HL-60 (cell line): ENCODE data around the gene CCDC77.

Source experiments
- GABPA ChIP-seq: IDR thresholded peaks from 2 replicates; pipeline ENCODE4 v1.6.1; 2012; ENCODE audit warnings: low read depth
- POLR2AphosphoS5 ChIP-seq: IDR thresholded peaks from 2 replicates; pipeline ENCODE4 v1.6.1; 2012; ENCODE audit warnings: low read depth
- SPI1 ChIP-seq: IDR thresholded peaks from 2 replicates; pipeline ENCODE4 v1.6.1; 2012; ENCODE audit warnings: low read depth, mild to moderate bottlenecking, borderline replicate concordance
- TF ChIP-seq, protein P1 (sequence below): IDR thresholded peaks from one replicate; pipeline ENCODE4 v1.5.1; 2011; ENCODE audit warnings: low read length, control low read depth, inconsistent platforms; ENCODE audit not compliant: insufficient read depth
- TF ChIP-seq, protein P2 (sequence below): IDR thresholded peaks from 2 replicates; pipeline ENCODE4 v1.6.1; 2012; ENCODE audit warnings: low read depth; ENCODE audit not compliant: insufficient replicate concordance

DNA sequence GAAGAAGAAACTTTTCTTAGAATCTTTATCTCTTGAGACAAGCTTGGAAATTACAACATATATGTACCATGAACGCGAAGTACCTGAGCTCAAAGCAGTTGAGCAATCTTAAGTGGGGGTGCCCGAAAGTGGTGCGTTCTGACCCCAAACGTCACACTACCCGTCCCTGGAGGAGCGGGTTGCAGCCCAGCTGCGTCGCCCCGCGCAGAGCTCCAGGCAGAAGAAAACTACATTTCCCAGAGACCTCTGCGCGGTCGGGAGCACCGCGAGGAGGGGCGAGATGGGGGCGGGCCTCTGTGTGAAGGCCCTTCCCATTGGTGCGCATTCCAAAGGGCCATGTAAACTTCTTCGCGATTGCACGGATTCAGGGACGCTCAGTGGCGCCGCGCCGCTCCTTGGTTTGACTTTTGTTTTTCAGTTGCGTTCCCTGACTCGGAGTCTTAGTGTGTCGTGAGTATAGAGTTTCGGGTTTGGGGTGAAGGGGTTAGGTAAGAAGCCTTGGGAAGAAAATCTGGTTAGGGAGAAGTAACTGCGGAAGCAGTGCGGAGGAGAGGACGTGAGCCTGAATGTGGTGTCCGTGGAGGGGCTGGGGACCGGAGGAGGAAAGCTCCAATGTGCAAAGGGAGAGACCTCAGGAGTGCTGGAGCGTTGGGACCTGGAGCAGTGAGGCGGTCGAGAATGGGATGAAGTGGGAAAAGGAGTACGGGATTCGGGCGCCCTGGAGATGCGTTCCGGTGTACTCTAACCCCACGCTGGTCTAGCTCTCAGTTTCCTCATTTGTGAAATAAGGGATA is at the start of gene CCDC77:
- TF ChIP-seq, protein P1, sequence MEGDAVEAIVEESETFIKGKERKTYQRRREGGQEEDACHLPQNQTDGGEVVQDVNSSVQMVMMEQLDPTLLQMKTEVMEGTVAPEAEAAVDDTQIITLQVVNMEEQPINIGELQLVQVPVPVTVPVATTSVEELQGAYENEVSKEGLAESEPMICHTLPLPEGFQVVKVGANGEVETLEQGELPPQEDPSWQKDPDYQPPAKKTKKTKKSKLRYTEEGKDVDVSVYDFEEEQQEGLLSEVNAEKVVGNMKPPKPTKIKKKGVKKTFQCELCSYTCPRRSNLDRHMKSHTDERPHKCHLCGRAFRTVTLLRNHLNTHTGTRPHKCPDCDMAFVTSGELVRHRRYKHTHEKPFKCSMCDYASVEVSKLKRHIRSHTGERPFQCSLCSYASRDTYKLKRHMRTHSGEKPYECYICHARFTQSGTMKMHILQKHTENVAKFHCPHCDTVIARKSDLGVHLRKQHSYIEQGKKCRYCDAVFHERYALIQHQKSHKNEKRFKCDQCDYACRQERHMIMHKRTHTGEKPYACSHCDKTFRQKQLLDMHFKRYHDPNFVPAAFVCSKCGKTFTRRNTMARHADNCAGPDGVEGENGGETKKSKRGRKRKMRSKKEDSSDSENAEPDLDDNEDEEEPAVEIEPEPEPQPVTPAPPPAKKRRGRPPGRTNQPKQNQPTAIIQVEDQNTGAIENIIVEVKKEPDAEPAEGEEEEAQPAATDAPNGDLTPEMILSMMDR = peak; percentile 1
- TF ChIP-seq, protein P2, sequence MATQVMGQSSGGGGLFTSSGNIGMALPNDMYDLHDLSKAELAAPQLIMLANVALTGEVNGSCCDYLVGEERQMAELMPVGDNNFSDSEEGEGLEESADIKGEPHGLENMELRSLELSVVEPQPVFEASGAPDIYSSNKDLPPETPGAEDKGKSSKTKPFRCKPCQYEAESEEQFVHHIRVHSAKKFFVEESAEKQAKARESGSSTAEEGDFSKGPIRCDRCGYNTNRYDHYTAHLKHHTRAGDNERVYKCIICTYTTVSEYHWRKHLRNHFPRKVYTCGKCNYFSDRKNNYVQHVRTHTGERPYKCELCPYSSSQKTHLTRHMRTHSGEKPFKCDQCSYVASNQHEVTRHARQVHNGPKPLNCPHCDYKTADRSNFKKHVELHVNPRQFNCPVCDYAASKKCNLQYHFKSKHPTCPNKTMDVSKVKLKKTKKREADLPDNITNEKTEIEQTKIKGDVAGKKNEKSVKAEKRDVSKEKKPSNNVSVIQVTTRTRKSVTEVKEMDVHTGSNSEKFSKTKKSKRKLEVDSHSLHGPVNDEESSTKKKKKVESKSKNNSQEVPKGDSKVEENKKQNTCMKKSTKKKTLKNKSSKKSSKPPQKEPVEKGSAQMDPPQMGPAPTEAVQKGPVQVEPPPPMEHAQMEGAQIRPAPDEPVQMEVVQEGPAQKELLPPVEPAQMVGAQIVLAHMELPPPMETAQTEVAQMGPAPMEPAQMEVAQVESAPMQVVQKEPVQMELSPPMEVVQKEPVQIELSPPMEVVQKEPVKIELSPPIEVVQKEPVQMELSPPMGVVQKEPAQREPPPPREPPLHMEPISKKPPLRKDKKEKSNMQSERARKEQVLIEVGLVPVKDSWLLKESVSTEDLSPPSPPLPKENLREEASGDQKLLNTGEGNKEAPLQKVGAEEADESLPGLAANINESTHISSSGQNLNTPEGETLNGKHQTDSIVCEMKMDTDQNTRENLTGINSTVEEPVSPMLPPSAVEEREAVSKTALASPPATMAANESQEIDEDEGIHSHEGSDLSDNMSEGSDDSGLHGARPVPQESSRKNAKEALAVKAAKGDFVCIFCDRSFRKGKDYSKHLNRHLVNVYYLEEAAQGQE = peak; percentile 13
- TF ChIP-seq POLR2AphosphoS5 = peak; percentile 66
- 0 out of 2 replicates have a peak, but pooled peaks have one; percentile 14 for TF ChIP-seq GABPA
- no peak for TF ChIP-seq SPI1
